SK-N-SH (cell line): ENCODE results near the gene LDB2. TPM values are rescaled to one million over a fixed set of nuclear protein-coding genes. Genes with fewer than 3 reads are reported as not detected.
"Not testable (repeated sequence)": the region's sequence is repeated elsewhere in the genome, so short reads cannot be mapped to it uniquely, and the experiment has no call there.

Experiments used
- CTCF ChIA-PET: fragments of 300-600, 350-600 bp; formaldehyde crosslinking; extraction: SDS; loops from one replicate; lab custom pipeline; 2021; lab: Yijun Ruan, JAX
- POLR2A ChIA-PET: fragments of 350-600 bp; sonication (Branson Sonifier 250); formaldehyde crosslinking; extraction: SDS; loops from one replicate; lab custom pipeline; 2020; ENCODE audit warnings: antibody characterized with exemption, inconsistent platforms; lab: Yijun Ruan, JAX
- DNase-seq: peaks from one replicate; pipeline ENCODE4 v3.0.0; 2012
- H2AFZ ChIP-seq: fragments of 200-600 bp; sonication (generic); 2 replicates; pipeline ENCODE4 v1.8.1; 2016; ENCODE audit warnings: antibody characterized with exemption, mild to moderate bottlenecking, low read depth
- H3F3A ChIP-seq: fragments of 200-600 bp; sonication (generic); replicated peaks from 2 replicates; pipeline ENCODE3; 2016; ENCODE audit warnings: antibody characterized with exemption, mild to moderate bottlenecking; ENCODE audit not compliant: insufficient read depth
- H3K27ac ChIP-seq, 2 experiments: fragments of 200-500 bp in 1 of 2; fragments of 200-600 bp in 1 of 2; sonication (Bioruptor generic) in 1 of 2; sonication (generic), shearing (Covaris generic) in 1 of 2; 2 replicates each; pipeline versions ENCODE4 v1.5.1 to v1.6.1; 2014 to 2016; ENCODE audit warnings: low read depth in 2 of 2, inconsistent platforms in 1 of 2, low read length in 1 of 2, mild to moderate bottlenecking in 1 of 2, mixed read lengths in 1 of 2
- H3K27me3 ChIP-seq: fragments of 200-600 bp; sonication (generic), shearing (Covaris generic); 2 replicates; pipeline ENCODE4 v1.6.1; 2016; ENCODE audit warnings: mixed run types; ENCODE audit not compliant: insufficient read depth
- H3K36me3 ChIP-seq, 2 experiments: fragments of 200-500 bp in 1 of 2; fragments of 200-600 bp in 1 of 2; sonication (Bioruptor generic) in 1 of 2; sonication (generic) in 1 of 2; replicated peaks in 1 of 2; 2 replicates each; pipeline versions ENCODE3 to v1.5.1; 2014 to 2016; ENCODE audit warnings: low read length in 1 of 2, mild to moderate bottlenecking in 1 of 2; ENCODE audit not compliant: insufficient read depth in 2 of 2, control insufficient read depth in 1 of 2
- H3K4me1 ChIP-seq, 2 experiments: fragments of 200-500 bp in 1 of 2; fragments of 200-600 bp in 1 of 2; sonication (Bioruptor generic) in 1 of 2; sonication (generic), shearing (Covaris generic) in 1 of 2; 2 replicates each; pipeline versions ENCODE4 v1.5.1 to v1.6.1; 2014 to 2016; ENCODE audit warnings: low read depth in 1 of 2, low read length in 1 of 2, mixed run types in 1 of 2; ENCODE audit not compliant: insufficient read depth in 2 of 2, control insufficient read depth in 1 of 2
- H3K4me2 ChIP-seq: fragments of 200-600 bp; sonication (generic), shearing (Covaris generic); 2 replicates; pipeline ENCODE4 v1.6.1; 2017; ENCODE audit warnings: mixed run types
- H3K4me3 ChIP-seq, 2 experiments: fragments of 200-500 bp in 1 of 2; fragments of 200-600 bp in 1 of 2; sonication (Bioruptor generic) in 1 of 2; sonication (generic), shearing (Covaris generic) in 1 of 2; 2 replicates each; pipeline versions ENCODE4 v1.5.1 to v1.8.1; 2014 to 2016; ENCODE audit warnings: low read depth in 2 of 2, inconsistent platforms in 1 of 2, low read length in 1 of 2, mild to moderate bottlenecking in 1 of 2, mixed read lengths in 1 of 2, moderate library complexity in 1 of 2
- H3K79me2 ChIP-seq: fragments of 200-600 bp; sonication (generic); 2 replicates; pipeline ENCODE4 v1.8.1; 2017; ENCODE audit warnings: mild to moderate bottlenecking; ENCODE audit not compliant: insufficient read depth
- H3K9ac ChIP-seq: fragments of 200-600 bp; sonication (generic); 2 replicates; pipeline ENCODE4 v1.6.1; 2017; ENCODE audit warnings: mixed run types
- H3K9me2 ChIP-seq: fragments of 200-600 bp; sonication (generic); 2 replicates; pipeline ENCODE4 v1.6.1; 2017; ENCODE audit warnings: mixed run types
- H3K9me3 ChIP-seq: fragments of 200-600 bp; sonication (generic); 2 replicates; pipeline ENCODE4 v1.6.1; 2017; ENCODE audit warnings: mixed run types, mild to moderate bottlenecking, moderate library complexity
- H4K20me1 ChIP-seq: fragments of 200-600 bp; sonication (generic); 2 replicates; pipeline ENCODE4 v1.6.1; 2017; ENCODE audit warnings: mild to moderate bottlenecking, mixed run types; ENCODE audit not compliant: insufficient read depth
- CTCF ChIP-seq: fragments of 200-600 bp; sonication (generic); IDR thresholded peaks from 2 replicates; pipeline ENCODE4 v1.6.1; 2017; ENCODE audit warnings: antibody characterized with exemption, mild to moderate bottlenecking, moderate library complexity
- EP300 ChIP-seq, 2 experiments: IDR thresholded peaks; 2 replicates each; pipeline versions ENCODE4 v1.4.0 to v1.6.1; 2012; ENCODE audit warnings: borderline replicate concordance in 1 of 2, low read depth in 1 of 2, low read length in 1 of 2
- FOSL2 ChIP-seq: IDR thresholded peaks from 2 replicates; pipeline ENCODE4 v1.4.0; 2012; ENCODE audit warnings: low read depth, mild to moderate bottlenecking, moderate library complexity, borderline replicate concordance
- GATA2 ChIP-seq: sonication (generic); formaldehyde crosslinking; IDR thresholded peaks from 2 replicates; pipeline ENCODE4 v1.5.0; 2020; ENCODE audit warnings: mild to moderate bottlenecking, missing genetic modification reagents
- IRF3 ChIP-seq: fragments of 150-350 bp; IDR thresholded peaks from 2 replicates; pipeline ENCODE4 v1.6.1; 2016; ENCODE audit warnings: mild to moderate bottlenecking, low read depth, low read length
- MAX ChIP-seq: IDR thresholded peaks from 2 replicates; pipeline ENCODE4 v1.4.0; 2012; ENCODE audit warnings: low read depth
- NFIC ChIP-seq: IDR thresholded peaks from 2 replicates; pipeline ENCODE4 v1.4.0; 2012; ENCODE audit warnings: borderline replicate concordance
- POLR2AphosphoS5 ChIP-seq: IDR thresholded peaks from 2 replicates; pipeline ENCODE4 v1.6.1; 2012; ENCODE audit warnings: low read depth, low read length
- RAD21 ChIP-seq: IDR thresholded peaks from 2 replicates; pipeline ENCODE4 v1.6.1; 2012; ENCODE audit warnings: mild to moderate bottlenecking, low read length
- RCOR1 ChIP-seq: fragments of 150-350 bp; IDR thresholded peaks from 2 replicates; pipeline ENCODE4 v1.6.1; 2017; ENCODE audit warnings: antibody characterized with exemption, low read length
- REST ChIP-seq: IDR thresholded peaks from 2 replicates; pipeline ENCODE4 v1.6.1; 2012; ENCODE audit warnings: mild to moderate bottlenecking, low read depth, low read length, moderate library complexity
- RFX5 ChIP-seq: IDR thresholded peaks from 2 replicates; pipeline ENCODE4 v1.6.1; 2012; ENCODE audit warnings: mild to moderate bottlenecking, improper control_type of control experiment, low read length
- RXRA ChIP-seq: IDR thresholded peaks from 2 replicates; pipeline ENCODE4 v1.4.0; 2012; ENCODE audit warnings: low read depth, mild to moderate bottlenecking, borderline replicate concordance
- USF1 ChIP-seq: IDR thresholded peaks from 2 replicates; pipeline ENCODE4 v1.4.0; 2012; ENCODE audit warnings: low read depth, borderline replicate concordance
- WGBS: methylation state at CpG from one replicate; pipeline ENCODE4 v1.1.6; 2017; ENCODE audit warnings: low lambda C conversion rate; 5-methylcytosine and 5-hydroxymethylcytosine counted together
- polyA plus RNA-seq, 3 experiments: library from polyadenylated mRNA; depleted of rRNA; stranded (reverse); fragments of >200 nt; gene quantifications; 2 replicates each; pipeline ENCODE4 v1.2.3, GENCODE V29; 2012

LDB2 gene
- polyA plus RNA-seq, 1 of the 3 experiments (the other 2 are of a cell fraction): 11.0 TPM

GRCh38 chr4:16636304-16636703 is 262.1 kb downstream of the LDB2 start:
- TF ChIP-seq RXRA: no peak
- no peak for TF ChIP-seq EP300 (IDR thresholded peaks at IDR 0.05; ENCODE audit: borderline replicate concordance in 1 of 2, low read depth in 1 of 2, low read length in 1 of 2)
- no peak for TF ChIP-seq RAD21
- no peak for TF ChIP-seq USF1
- TF ChIP-seq RFX5: no peak
- TF ChIP-seq IRF3: no peak
- no peak for TF ChIP-seq MAX
- TF ChIP-seq REST: no peak
- no peak for TF ChIP-seq RCOR1
- TF ChIP-seq GATA2 (CRISPR knock-in tag): no peak
- TF ChIP-seq FOSL2: no peak
- TF ChIP-seq CTCF: no peak
- TF ChIP-seq NFIC: no peak
- no peak for TF ChIP-seq POLR2AphosphoS5
- TF ChIP-seq, all 33 proteins: peak for 0
- H2AFZ ChIP-seq: no peak overlapping the region
- H3K4me1 ChIP-seq: peaks cover 0 to 9% of the 10 kb centered on the region in 2 experiments; a peak in 1 of 4 replicates
- no peak overlapping the region for H3K27ac ChIP-seq
- no peaks in the 10 kb centered on the region for H3K36me3 ChIP-seq
- 63% methylated on average over 2 of the region's 2 CpGs for WGBS
- H3F3A ChIP-seq: no peaks in the 10 kb centered on the region
- DNase-seq: no peak
- no peaks in the 10 kb centered on the region for H3K79me2 ChIP-seq
- no peak overlapping the region for H3K9ac ChIP-seq
- H4K20me1 ChIP-seq: no peaks in the 10 kb centered on the region
- CTCF ChIA-PET: interaction anchor here (1.2 kb wide), 1 partner anchor 8 kb away, joined by 4 read pairs; no protein-coding TSS in a partner anchor
- no peaks in the 10 kb centered on the region for H3K27me3 ChIP-seq
- POLR2A ChIA-PET: no interaction called here
- no peak overlapping the region for H3K4me3 ChIP-seq
- H3K9me3 ChIP-seq: no peaks in the 10 kb centered on the region
- no peak overlapping the region for H3K4me2 ChIP-seq
- H3K9me2 ChIP-seq: no peaks in the 10 kb centered on the region

GRCh38 chr4:16629274-16629673 is 269.2 kb downstream of the LDB2 start:
- WGBS: 89% methylated on average over 2 of the region's 2 CpGs
- CTCF ChIA-PET: interaction anchor here (0.9 kb wide), 1 partner anchor 13 kb away, joined by 3 read pairs; no protein-coding TSS in a partner anchor

GRCh38 chr4:16628835-16629234 is 269.6 kb downstream of the LDB2 start:
- H3K4me1 ChIP-seq: peaks cover 0 to 21% of the 10 kb centered on the region in 2 experiments; a peak in 1 of 4 replicates
- H3K9me2 ChIP-seq, H3F3A ChIP-seq, POLR2A ChIA-PET, H3K27me3 ChIP-seq, H3K4me3 ChIP-seq, H3K36me3 ChIP-seq, H3K79me2 ChIP-seq, H3K9ac ChIP-seq, H3K27ac ChIP-seq, H3K4me2 ChIP-seq, DNase-seq, H3K9me3 ChIP-seq, H4K20me1 ChIP-seq, H2AFZ ChIP-seq: not testable (repeated sequence)
- CTCF ChIA-PET: interaction anchor here (0.9 kb wide), 1 partner anchor 14 kb away, joined by 3 read pairs; no protein-coding TSS in a partner anchor
- 94% methylated on average over 3 of the region's 4 CpGs for WGBS

More at GRCh38 chr4:16629274-16629673, 269.2 kb downstream of the LDB2 start:
- H4K20me1 ChIP-seq, H3K79me2 ChIP-seq, H3K9me3 ChIP-seq, H3K36me3 ChIP-seq, POLR2A ChIA-PET, H3K9me2 ChIP-seq, H3K4me3 ChIP-seq, H3K27ac ChIP-seq, H2AFZ ChIP-seq, H3K9ac ChIP-seq, DNase-seq, H3K27me3 ChIP-seq, H3K4me2 ChIP-seq, H3F3A ChIP-seq: not testable (repeated sequence)
- H3K4me1 ChIP-seq: peaks cover 0 to 21% of the 10 kb centered on the region in 2 experiments; a peak in 1 of 4 replicates
